Activated effector memory CD4-positive, alpha-beta T cell treated with anti-CD3 and anti-CD28 coated beads, Interleukin-2, amount 50 U/mL, for 16 hours (primary cell): Measurements from ENCODE around the gene KIAA1549.

Experiments
- DNase-seq: peaks from one replicate; pipeline ENCODE4 v3.0.0-alpha.2; 2020

The KIAA1549 gene

DNA sequence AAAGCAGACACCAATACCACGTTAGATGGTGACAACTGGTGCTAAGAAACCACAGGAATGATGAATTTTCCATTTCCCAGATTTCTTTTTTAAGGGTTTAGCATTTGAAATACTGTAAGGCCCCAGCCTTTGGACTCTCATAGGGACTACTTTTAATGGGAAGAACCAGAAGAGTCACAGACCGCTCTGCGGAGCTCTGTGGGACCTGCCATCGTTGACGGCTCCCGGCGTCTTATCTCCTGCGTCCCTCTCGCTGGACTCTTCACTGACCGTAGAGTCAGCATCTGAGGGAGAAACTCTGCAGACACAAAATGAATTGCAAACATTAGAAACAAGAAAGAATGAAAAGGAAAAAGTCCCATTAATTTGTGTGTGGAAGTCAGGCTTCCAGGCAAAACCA is 101.8 kb downstream of the KIAA1549 start:
- no peak for DNase-seq

DNA sequence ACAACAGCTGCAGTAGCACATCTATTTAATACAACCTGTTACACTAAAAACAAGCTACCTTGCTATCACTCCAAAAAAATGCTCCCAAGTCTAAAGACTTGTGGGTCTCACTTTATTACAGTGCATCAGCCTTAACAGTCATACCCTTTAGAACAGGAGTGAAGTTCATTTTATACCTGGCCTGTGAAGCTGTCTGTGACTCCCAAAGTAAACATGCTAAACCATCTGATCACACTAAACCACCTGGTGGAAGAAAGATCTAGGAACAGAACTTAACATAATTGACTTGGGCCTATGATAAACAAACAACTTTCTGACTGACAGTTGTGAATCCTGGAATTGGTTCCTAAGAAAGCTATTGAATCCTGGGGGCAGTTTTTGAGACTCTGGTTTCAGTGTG is 102.3 kb downstream of the KIAA1549 start:
- no peak for DNase-seq

DNA sequence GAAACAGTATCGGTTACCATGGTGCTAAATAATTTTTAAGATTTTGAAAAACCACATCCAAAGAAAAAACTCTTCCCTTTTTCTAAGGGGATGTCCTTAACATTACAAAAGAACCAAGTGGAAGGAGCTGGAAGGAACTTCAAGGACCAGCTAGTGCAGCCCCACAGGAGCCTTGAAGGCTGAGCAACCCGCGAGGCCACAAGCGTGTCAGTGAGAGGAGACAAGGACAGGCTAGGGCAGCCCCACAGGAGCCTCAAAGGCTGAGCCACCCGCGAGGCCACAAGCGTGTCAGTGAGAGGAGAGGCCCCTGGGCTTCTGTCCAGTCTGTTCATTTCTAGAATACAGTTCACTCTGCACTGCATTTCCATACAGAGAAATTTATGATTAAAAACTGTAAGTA is 103.1 kb downstream of the KIAA1549 start:
- DNase-seq, result no peak

- no peak for DNase-seq
These were observed 104.9 kb downstream of the KIAA1549 start for GRCh38 chr7:138876326-138876725.

GRCh38 chr7:138875794-138876193 is 105.4 kb downstream of the KIAA1549 start:
- DNase-seq, result peak; percentile 79

GRCh38 chr7:138873220-138873892 is 107.8 kb downstream of the KIAA1549 start:
- no peak for DNase-seq

DNA sequence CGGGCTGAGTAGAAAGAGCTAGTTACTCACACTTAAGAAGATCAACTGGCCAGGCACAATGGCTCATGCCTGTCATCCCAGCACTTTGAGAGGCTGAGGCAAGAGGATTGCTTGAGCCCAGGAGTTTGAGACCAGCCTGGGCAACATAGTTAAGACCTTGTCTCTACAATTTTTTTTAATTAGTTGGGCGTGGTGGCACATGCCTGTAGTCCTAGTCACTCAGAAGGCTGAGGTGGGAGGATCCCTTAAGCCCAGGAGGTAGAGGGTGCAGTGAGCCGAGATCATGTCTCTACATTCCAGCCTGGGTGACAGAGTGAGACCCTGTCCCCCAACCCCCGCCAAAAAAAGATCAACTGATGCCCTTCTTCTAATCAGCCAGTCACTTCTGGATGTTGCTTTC is 108.6 kb downstream of the KIAA1549 start:
- DNase-seq, result no peak

DNA sequence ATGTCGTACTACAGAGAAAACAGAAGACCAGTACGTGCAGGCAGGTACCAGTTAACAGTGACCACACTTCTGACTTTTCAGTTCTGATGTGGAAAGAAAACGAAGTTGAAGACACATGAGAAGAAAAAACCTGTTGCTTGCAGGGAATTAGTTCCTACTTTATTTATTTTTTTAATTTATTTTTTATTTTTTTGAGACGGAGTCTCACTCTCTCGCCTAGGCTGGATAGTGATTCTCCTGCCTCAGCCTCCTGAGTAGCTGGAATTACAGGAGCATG is 109.4 kb downstream of the KIAA1549 start:
- DNase-seq, result no peak

- DNase-seq, result no peak
These were observed 110.0 kb downstream of the KIAA1549 start for GRCh38 chr7:138871065-138871813.

GRCh38 chr7:138869353-138869752 is 111.8 kb downstream of the KIAA1549 start:
- DNase-seq, result no peak

DNA sequence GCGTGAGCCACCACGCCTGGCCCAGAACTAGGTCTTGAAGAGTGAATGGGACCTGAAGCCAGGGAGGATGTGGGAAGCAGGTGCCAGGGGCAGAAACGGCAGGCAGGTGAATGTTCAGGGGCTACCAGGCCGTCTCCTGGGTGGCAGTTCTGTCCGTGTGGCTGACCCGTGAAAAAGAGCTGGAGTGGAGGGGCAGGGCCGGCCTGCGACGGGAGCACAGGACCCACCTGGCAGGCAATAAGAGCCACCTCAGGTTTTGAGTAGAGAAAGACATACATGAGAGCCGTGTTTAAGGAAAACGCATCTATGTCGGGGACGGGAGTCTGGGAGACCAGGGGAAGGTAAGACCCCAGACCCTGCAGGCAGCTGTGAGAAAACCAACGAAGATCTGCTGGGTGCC is 112.5 kb downstream of the KIAA1549 start:
- DNase-seq, result no peak

DNA sequence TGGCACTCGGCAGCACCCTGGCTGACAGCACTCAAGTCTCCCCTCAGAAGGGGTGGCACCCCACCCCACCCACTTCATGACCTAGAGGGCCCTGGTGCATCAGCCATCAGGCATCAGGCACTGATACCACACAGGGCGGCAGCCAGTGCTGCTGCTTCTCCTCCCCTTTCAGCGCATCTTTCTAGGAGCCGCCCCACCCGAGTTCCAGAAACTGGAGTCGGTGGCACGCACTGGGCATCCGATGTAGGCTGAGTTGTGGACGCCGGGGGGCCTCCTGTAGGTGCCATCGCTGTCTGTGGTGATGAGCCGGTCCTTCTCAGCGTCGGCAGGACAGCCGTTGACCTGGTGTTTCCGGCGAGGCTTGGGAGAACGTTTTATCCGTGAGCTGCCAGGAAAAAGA is 113.4 kb downstream of the KIAA1549 start:
- no peak for DNase-seq

DNA sequence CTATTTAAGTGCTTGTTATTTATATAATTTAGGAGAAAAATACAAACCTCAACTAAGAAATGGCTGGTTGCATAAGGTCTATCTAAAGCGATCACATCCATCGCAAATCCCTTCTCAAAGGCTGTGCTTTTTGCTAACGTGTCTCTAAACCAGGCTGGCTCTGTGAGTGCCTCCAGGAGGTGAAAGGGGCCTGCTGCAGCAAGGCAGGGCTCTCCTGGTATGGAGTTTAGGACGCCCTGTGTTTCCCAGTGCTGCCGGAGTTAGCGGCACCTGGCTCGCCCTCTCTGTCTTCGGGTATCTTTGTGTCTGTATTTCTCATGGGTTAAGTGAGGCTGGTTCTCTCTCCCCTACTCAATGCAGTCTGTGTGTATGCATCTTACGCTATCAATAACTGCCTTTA is 114.8 kb downstream of the KIAA1549 start:
- DNase-seq, result no peak

DNA sequence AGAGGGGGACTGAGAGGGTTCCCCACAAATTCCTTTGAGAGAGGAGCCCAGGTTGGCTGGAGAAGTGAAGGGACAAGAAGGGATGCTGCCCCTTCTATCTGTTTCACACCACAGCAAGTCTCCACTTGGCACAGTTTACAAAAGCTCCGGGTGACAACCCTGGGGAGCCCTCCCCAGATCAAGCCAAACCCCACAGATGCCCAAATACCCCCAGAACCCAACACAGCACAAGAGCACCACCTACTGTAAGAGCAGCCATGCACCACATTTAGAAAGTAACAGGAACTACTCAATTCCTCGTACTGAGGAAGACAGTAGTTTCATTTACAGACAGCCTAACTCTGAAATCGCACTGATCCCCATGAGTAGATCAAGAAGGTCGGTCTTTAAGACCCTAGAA is 115.3 kb downstream of the KIAA1549 start:
- DNase-seq, result peak; percentile 67

DNA sequence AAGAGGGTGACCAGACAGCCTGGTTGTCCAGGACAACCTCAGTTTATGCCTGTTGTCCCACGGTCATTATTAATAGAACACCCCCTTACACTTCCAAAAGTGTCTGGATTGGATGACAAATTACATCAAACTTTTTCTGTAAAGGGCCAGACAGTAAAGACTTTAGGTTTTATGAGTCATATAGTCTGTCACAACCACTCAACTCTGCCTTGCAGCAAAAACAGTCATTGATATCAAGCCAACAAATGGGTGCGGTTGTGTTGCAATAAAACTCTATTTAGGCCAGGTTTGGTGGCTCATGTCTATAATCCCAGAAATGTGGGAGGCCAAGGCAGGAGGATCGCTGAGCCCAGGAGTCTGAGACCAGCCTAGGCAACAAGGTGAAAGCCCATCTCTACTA is 116.5 kb downstream of the KIAA1549 start:
- no peak for DNase-seq

- DNase-seq, result no peak
These were observed 117.3 kb downstream of the KIAA1549 start for GRCh38 chr7:138863931-138864330.

DNA sequence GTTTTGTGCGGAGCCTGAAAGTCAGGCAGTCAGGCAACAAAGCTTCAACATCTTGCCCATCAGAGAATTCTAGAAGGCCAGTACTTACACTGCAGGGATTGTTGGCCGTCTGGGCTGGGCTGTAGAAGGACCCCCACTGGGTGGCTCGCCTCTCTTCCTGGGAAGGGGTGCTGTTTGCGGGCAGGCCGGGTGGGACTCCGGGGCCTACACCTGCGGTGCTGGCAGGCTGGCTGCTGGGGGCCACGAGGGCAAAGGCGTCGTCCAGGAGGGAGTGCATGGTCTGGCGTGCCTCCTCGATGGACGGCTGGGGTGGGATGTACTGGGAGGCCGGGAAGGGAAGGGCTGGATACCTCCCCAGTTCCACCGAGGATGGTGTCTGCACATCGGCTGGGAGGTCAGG is 120.1 kb downstream of the KIAA1549 start:
- no peak for DNase-seq

- no peak for DNase-seq
These were observed 123.5 kb downstream of the KIAA1549 start for GRCh38 chr7:138857728-138858127.

DNA sequence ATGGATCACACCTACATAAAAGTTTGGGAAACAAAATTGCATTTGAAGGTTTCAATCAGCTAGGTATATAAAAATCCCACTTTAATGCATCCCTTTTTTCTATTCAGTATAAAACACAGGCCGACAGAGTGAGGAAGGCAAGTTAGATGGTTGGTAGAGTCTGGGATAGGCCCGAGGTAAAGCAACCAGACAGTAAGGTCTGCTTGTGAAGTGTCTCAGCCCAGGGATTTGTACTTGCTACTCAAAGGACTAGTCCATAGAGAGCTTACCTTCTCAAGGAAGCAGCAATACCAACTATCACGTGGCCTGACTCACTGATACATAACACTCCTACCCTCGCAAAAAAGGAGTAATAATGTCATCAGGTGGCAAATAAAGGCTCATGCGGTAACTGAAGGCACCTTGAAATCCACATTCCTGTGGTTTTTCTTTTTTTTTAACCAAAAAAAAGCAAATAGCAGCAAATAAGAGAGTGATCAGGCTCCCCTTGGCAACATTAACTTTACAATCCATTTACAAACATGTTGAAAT is 127.0 kb downstream of the KIAA1549 start:
- no peak for DNase-seq

DNA sequence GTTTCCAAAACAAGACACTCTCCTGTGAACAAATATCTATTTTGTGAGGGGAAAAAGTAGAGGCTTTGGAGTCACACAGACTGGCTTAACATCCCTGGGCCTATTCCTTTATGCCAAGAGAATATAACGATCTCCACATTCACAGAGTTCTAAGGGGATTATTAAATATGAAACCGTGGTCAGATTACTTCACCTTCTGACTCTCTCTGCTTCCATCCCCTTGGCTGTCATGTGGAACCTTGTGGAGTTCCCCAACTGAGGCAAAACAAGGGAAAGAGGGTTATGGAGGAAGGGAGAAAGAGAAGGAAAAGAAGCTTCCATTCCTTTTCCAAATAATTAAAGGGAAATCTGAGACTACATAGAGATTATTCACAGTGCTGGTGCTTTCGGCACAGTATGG is 127.7 kb downstream of the KIAA1549 start:
- no peak for DNase-seq

DNA sequence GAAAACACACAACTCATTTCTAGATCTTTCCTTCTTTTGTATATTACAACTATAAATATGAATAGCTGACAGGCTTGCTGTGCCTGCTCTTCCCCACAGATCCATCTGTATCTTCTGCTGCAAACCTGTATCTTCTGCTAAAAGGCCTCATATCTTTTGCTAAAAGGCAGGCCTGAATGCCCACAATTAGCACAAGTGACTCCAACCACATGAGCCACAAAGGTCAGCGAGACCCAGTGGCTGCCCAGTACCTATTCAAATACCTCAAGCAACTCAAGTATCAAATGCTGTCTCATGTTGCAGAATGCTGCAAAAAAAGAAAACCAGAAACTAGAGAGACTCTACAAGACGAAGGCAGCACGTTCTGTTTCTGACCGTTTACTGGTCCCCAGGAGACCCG is 128.7 kb downstream of the KIAA1549 start:
- no peak for DNase-seq

DNA sequence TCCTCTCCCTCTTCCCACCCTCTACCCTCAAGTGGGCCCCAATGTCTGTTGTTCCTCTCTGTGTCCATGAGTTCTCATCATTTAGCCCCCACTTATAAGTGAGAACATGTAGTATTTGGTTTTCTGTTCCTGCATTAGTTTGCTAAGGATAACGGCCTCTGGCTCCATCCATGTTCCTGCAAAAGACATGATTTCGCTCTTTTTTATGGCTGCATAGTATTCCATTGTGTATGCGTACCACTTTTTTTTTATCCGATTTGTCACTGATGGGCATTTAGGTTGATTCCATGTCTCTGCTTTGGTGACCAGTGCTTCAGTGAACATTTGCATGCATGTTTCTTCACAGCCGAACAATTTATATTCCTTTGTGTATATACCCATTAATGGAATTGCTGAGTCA is 131.5 kb downstream of the KIAA1549 start:
- DNase-seq, result no peak

DNA sequence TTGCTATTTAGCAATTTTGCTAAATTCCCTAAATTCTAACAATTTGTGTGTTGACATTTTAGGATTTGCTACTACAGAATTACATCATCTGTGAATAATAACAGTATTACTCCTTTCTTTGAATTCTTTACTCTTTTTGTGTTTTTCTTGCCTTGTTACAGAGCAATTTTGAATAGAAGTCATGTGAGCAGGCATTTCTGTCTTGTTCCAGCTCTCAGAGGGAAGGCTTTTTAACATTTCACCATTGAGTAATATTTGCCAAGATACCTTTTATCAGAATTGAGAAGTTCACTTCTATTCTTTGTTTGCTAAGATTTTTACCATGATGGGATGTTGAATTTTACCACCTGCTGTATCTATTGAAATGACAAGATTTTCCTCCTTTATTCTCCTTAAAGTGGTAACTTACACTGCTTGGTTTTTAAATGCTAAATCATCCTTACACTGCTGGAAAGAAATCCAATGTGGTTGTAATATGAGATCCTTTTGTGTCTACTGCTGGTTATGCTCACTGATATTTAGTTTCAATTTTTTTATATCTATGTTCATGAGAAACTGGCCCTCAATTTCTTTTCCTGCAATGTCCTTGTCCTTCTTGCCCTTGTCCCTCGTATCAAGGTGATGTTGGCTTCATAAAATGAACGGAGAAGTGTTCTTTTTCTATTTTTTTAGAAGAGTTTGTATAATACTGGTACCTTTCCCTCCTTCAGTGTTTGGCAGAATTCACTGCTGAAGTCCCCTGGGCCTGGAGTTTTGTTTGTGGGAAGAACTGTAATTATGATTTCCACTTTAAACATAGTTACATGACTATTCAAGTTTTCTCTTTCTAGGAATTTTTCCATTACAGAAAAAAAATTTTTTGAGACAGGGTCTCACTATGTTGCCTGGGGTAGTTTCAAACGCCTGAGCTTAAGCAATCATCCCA is 132.9 kb downstream of the KIAA1549 start:
- DNase-seq, result no peak

GRCh38 chr7:138845711-138846110 is 135.5 kb downstream of the KIAA1549 start:
- DNase-seq, result no peak
